ENCODE measurements around the gene MZT2B. TPM values are rescaled to one million over a fixed set of nuclear protein-coding genes. Genes with fewer than 3 reads are reported as not detected.
A peak's percentile ranks its signal among the peaks of the same experiment; 100 is the strongest.
"Not testable (repeated sequence)": the region's sequence is repeated elsewhere in the genome, so short reads cannot be mapped to it uniquely, and the experiment has no call there.

Gene MZT2B
- polyA plus RNA-seq, 3 donors = 28.8 to 66.8 (median 64.9) TPM

DNA sequence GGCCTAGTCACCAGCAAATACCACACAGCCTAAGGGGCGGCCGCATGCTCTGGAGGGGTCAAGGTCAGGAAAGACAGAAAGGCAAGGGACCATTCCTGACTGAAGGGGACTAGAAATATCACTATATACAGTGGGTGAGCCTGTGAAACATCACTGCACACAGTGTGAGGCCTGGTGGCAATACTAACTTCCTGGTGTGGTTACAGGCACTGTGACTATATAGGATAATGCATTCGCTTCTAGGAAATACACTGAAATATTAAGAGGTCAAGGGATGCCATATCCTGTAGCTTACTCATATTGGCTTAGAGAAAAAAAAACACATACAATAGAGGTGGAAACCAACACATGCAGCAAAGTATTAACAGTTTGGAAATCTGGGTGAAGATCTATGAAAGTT is 12.9 kb upstream of the MZT2B start:
- H3K9ac ChIP-seq (ENCODE audit: insufficient read depth, low read length, poor library complexity, severe bottlenecking); H3K27ac Mint-ChIP-seq; intact Hi-C loops (cut with micrococcal nuclease); H3K9me3 Mint-ChIP-seq; H3K4me1 Mint-ChIP-seq; H3K27me3 ChIP-seq (ENCODE audit: control insufficient read depth in 2 of 2, insufficient read depth in 2 of 2, low read length in 2 of 2); H3K9me3 ChIP-seq (replicated peaks in 1 of 2; ENCODE audit: control insufficient read depth in 1 of 2, insufficient read depth in 1 of 2, low read length in 2 of 2); H4K20me1 ChIP-seq (ENCODE audit: insufficient read depth, low read length); H3K4me3 Mint-ChIP-seq; H2AFZ ChIP-seq (ENCODE audit: insufficient read depth, low read depth, low read length, poor library complexity, severe bottlenecking); H3K4me3 ChIP-seq (replicated peaks in 1 of 3; ENCODE audit: low read depth in 2 of 3, low read length in 3 of 3); H3K4me1 ChIP-seq (ENCODE audit: control insufficient read depth in 1 of 2, insufficient read depth in 2 of 2, low read length in 2 of 2); DNase-seq; H3K27me3 Mint-ChIP-seq (ENCODE audit: low read depth in 3 of 3); H3K27ac ChIP-seq (ENCODE audit: low read depth in 1 of 2, low read length in 2 of 2); H3K79me2 ChIP-seq (ENCODE audit: insufficient read depth, low read length); H3K4me2 ChIP-seq (replicated peaks; ENCODE audit: extremely low read depth, low read length, poor library complexity, severe bottlenecking): not testable (repeated sequence)
- H3K36me3 ChIP-seq (replicated peaks in 1 of 2; ENCODE audit: control insufficient read depth in 1 of 2, insufficient read depth in 2 of 2, low read length in 2 of 2) = peaks cover 61 to 92% of the 10 kb centered on the region in 2 donors
- H3K36me3 Mint-ChIP-seq = peaks cover 71 to 92% of the 10 kb centered on the region in 2 donors
- no CpG with 5 or more reads among the region's 3 CpGs for WGBS (ENCODE audit: insufficient coverage)

DNA sequence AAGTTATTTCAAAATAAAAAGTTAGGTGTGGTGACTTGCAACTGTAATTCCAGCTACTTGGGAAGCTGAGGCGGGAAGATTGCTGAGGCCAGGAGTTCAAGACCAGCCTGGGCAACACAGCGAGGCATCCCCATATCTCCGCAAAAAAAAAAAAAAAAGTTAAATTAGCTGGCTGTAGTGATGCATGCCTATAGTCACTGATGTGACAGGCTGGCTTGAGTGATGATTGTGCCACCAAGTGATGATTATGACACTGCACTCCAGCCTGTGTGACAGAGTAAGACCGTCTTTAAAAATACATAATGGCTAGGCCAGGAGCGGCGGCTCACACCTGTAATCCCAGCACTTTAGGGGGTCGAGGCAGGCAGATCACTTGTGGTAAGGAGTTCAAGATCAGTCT is 12.2 kb upstream of the MZT2B start:
- Histone ChIP-seq H3K27ac (ENCODE audit: low read depth in 1 of 2, low read length in 2 of 2) (no peak overlapping the region), H3K36me3 (replicated peaks in 1 of 2; ENCODE audit: control insufficient read depth in 1 of 2, insufficient read depth in 2 of 2, low read length in 2 of 2) (peaks cover 59 to 92% of the 10 kb centered on the region in 2 donors), H3K79me2 (ENCODE audit: insufficient read depth, low read length) (no peaks in the 10 kb centered on the region), H3K9ac (ENCODE audit: insufficient read depth, low read length, poor library complexity, severe bottlenecking) (no peak overlapping the region), H3K4me2 (replicated peaks; ENCODE audit: extremely low read depth, low read length, poor library complexity, severe bottlenecking) (no peak overlapping the region), H3K4me3 (replicated peaks in 1 of 3; ENCODE audit: low read depth in 2 of 3, low read length in 3 of 3) (no peak overlapping the region), H2AFZ (ENCODE audit: insufficient read depth, low read depth, low read length, poor library complexity, severe bottlenecking) (no peak overlapping the region), H4K20me1 (ENCODE audit: insufficient read depth, low read length) (no peaks in the 10 kb centered on the region), H3K4me1 (ENCODE audit: control insufficient read depth in 1 of 2, insufficient read depth in 2 of 2, low read length in 2 of 2) (no peaks in the 10 kb centered on the region), H3K27me3 (ENCODE audit: control insufficient read depth in 2 of 2, insufficient read depth in 2 of 2, low read length in 2 of 2) (no peaks in the 10 kb centered on the region), H3K9me3 (replicated peaks in 1 of 2; ENCODE audit: control insufficient read depth in 1 of 2, insufficient read depth in 1 of 2, low read length in 2 of 2) (no peaks in the 10 kb centered on the region)
- H3K27ac Mint-ChIP-seq = peak overlapping the region in 1 of 7 donors; percentile 40
- H3K36me3 Mint-ChIP-seq = peaks cover 68 to 87% of the 10 kb centered on the region in 2 donors
- H3K9me3 Mint-ChIP-seq = peaks cover 0 to 2% (median 0%) of the 10 kb centered on the region in 7 donors
- peaks cover 0 to 1% (median 0%) of the 10 kb centered on the region in 3 donors for H3K27me3 Mint-ChIP-seq (ENCODE audit: low read depth in 3 of 3)
- H3K4me3 Mint-ChIP-seq = no peak overlapping the region
- intact Hi-C loops (cut with micrococcal nuclease) = no loop called here
- no peaks in the 10 kb centered on the region for H3K4me1 Mint-ChIP-seq
- 80% methylated on average over 1 of the region's 7 CpGs for WGBS (ENCODE audit: insufficient coverage)
- no peak for DNase-seq
- TF ChIP-seq, protein P1, sequence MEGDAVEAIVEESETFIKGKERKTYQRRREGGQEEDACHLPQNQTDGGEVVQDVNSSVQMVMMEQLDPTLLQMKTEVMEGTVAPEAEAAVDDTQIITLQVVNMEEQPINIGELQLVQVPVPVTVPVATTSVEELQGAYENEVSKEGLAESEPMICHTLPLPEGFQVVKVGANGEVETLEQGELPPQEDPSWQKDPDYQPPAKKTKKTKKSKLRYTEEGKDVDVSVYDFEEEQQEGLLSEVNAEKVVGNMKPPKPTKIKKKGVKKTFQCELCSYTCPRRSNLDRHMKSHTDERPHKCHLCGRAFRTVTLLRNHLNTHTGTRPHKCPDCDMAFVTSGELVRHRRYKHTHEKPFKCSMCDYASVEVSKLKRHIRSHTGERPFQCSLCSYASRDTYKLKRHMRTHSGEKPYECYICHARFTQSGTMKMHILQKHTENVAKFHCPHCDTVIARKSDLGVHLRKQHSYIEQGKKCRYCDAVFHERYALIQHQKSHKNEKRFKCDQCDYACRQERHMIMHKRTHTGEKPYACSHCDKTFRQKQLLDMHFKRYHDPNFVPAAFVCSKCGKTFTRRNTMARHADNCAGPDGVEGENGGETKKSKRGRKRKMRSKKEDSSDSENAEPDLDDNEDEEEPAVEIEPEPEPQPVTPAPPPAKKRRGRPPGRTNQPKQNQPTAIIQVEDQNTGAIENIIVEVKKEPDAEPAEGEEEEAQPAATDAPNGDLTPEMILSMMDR (IDR thresholded peaks at IDR 0.05) = no peak

DNA sequence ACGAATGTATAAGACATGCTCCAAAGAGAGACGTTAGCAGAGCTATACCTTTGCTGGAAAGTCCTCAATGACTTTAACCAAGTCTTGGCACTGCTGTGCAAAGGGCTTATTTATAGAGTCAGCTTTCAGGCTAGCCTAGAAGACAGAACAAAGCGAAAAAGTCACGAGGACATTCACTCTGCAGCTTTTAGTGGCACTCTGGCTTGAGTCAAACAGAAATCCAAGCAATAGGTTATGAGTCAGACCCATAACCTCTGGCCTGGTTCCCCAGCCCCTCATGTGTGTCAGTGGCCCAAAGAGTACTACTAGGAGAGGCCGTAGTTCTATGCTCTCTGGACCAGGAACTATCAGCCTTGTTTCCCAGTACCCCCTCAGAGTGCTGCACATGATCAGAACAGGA is 7.2 kb upstream of the MZT2B start:
- WGBS (ENCODE audit: insufficient coverage) = 92% methylated on average over 4 of the region's 5 CpGs
- not testable (repeated sequence) for H3K27ac Mint-ChIP-seq; H3K9ac ChIP-seq (ENCODE audit: insufficient read depth, low read length, poor library complexity, severe bottlenecking); H3K4me3 Mint-ChIP-seq; H3K9me3 Mint-ChIP-seq; H3K27ac ChIP-seq (ENCODE audit: low read depth in 1 of 2, low read length in 2 of 2); H3K27me3 ChIP-seq (ENCODE audit: control insufficient read depth in 2 of 2, insufficient read depth in 2 of 2, low read length in 2 of 2); H3K4me1 Mint-ChIP-seq; H3K4me2 ChIP-seq (replicated peaks; ENCODE audit: extremely low read depth, low read length, poor library complexity, severe bottlenecking); H3K4me1 ChIP-seq (ENCODE audit: control insufficient read depth in 1 of 2, insufficient read depth in 2 of 2, low read length in 2 of 2); H3K27me3 Mint-ChIP-seq (ENCODE audit: low read depth in 3 of 3); H3K9me3 ChIP-seq (replicated peaks in 1 of 2; ENCODE audit: control insufficient read depth in 1 of 2, insufficient read depth in 1 of 2, low read length in 2 of 2); H2AFZ ChIP-seq (ENCODE audit: insufficient read depth, low read depth, low read length, poor library complexity, severe bottlenecking); H3K4me3 ChIP-seq (replicated peaks in 1 of 3; ENCODE audit: low read depth in 2 of 3, low read length in 3 of 3); H4K20me1 ChIP-seq (ENCODE audit: insufficient read depth, low read length); DNase-seq
- Histone ChIP-seq H3K36me3 (replicated peaks in 1 of 2; ENCODE audit: control insufficient read depth in 1 of 2, insufficient read depth in 2 of 2, low read length in 2 of 2) (peaks cover 34 to 60% of the 10 kb centered on the region in 2 donors), H3K79me2 (ENCODE audit: insufficient read depth, low read length) (peaks cover 34% of the 10 kb centered on the region)
- intact Hi-C loops (cut with micrococcal nuclease) = loop anchor here in 1 of 2 donors (5.0 kb wide), 1 partner anchor 167 kb away; the partner anchor contains the start of gene IMP4
- H3K36me3 Mint-ChIP-seq = peaks cover 45 to 53% of the 10 kb centered on the region in 2 donors

Measured in CD14-positive monocyte (primary cell).